GM21825 (cell line): Measurements from ENCODE around the gene FOXP1.

Experiments
- ATAC-seq: cut with Tn5 transposase; IDR thresholded peaks from one replicate; pipeline ENCODE4 v1.9.1; 2021; ENCODE audit warnings: mild to moderate bottlenecking, moderate library complexity; ENCODE audit not compliant: unreplicated experiment

FOXP1 gene

GRCh38 chr3:71202848-71203533, 380.5 kb downstream of the FOXP1 start:
- no peak for ATAC-seq

GRCh38 chr3:71201939-71202338, 381.6 kb downstream of the FOXP1 start:
- no peak for ATAC-seq

GRCh38 chr3:71197841-71198565, 385.5 kb downstream of the FOXP1 start:
- no peak for ATAC-seq

GRCh38 chr3:71195492-71195891, 388.0 kb downstream of the FOXP1 start:
- no peak for ATAC-seq

GRCh38 chr3:71194785-71195184, 388.7 kb downstream of the FOXP1 start:
- no peak for ATAC-seq

- ATAC-seq, result no peak
Measured at GRCh38 chr3:71191031-71191482, 392.5 kb downstream of the FOXP1 start.

- no peak for ATAC-seq
Measured at GRCh38 chr3:71189480-71189879, 394.0 kb downstream of the FOXP1 start.

- no peak for ATAC-seq
Measured at GRCh38 chr3:71187715-71188114, 395.8 kb downstream of the FOXP1 start.

- ATAC-seq, result no peak
Measured at GRCh38 chr3:71186801-71187200, 396.7 kb downstream of the FOXP1 start.

GRCh38 chr3:71185733-71186455, 397.6 kb downstream of the FOXP1 start:
- no peak for ATAC-seq

- ATAC-seq, result no peak
Measured at GRCh38 chr3:71184252-71184651, 399.3 kb downstream of the FOXP1 start.

- no peak for ATAC-seq
Measured at GRCh38 chr3:71183549-71183948, 400.0 kb downstream of the FOXP1 start.

GRCh38 chr3:71180524-71180923, 403.0 kb downstream of the FOXP1 start:
- no peak for ATAC-seq

- no peak for ATAC-seq
Measured at GRCh38 chr3:71177375-71177774, 406.2 kb downstream of the FOXP1 start.

GRCh38 chr3:71176366-71176765, 407.2 kb downstream of the FOXP1 start:
- ATAC-seq, result no peak

- no peak for ATAC-seq
Measured at GRCh38 chr3:71175691-71176365, 407.7 kb downstream of the FOXP1 start.

GRCh38 chr3:71172951-71173350, 410.6 kb downstream of the FOXP1 start:
- no peak for ATAC-seq

GRCh38 chr3:71172189-71172588, 411.3 kb downstream of the FOXP1 start:
- no peak for ATAC-seq

GRCh38 chr3:71171247-71171646, 412.3 kb downstream of the FOXP1 start:
- ATAC-seq, result no peak

GRCh38 chr3:71168880-71169411, 414.6 kb downstream of the FOXP1 start:
- no peak for ATAC-seq

GRCh38 chr3:71168121-71168721, 415.3 kb downstream of the FOXP1 start:
- ATAC-seq, result no peak
